B cell (primary cell): ENCODE results near the gene SMIM35.

Experiments
- EZH2 ChIP-seq: IDR thresholded peaks from 2 replicates; pipeline ENCODE4 v1.6.1; 2012; ENCODE audit warnings: borderline replicate concordance, low read depth, mild to moderate bottlenecking, moderate library complexity, low read length; ENCODE audit not compliant: insufficient read depth, poor library complexity, severe bottlenecking
- TF ChIP-seq, protein P1 (sequence below): fragments of 200-600 bp; IDR thresholded peaks from one replicate; pipeline ENCODE4 v1.8.0; 2022; ENCODE audit warnings: antibody characterized with exemption, mild to moderate bottlenecking

DNA sequence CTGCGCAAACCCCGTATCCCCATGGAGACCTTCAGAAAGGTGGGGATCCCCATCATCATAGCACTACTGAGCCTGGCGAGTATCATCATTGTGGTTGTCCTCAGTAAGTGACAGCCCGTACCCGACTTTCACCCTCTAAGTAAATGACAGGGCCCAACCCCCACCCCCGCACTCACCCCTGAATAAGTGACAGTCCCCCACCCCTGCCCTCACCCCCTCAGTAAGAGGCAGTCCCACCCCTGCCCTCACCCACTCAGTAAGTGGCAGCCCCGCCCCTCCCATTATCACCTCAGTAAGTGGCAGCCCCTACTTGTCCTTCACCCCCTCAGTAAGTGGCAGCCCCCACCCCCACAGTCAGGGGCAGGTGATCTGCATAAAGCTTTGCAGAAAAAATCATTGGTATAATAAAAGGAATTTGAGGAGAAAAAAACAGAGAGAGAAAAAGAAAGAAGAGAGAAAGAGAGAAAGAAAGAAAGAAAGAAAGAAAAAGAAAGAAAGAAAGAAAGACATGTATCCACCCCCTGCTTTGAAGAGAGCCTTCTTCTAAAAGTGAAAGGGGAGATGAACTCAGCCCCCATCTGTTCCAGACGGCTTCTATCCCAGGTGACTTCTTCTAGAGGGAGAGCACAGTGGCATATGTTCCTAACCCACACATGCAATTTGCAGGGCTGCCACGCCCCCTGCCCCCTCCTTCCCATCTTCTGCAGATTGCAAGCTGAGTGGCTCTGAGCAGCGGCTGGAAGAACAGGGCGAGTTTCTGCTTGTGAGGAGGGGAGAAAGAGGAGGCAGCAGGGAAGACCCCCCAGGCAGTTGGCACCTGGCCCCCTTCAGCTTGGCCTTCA lies 12.5 kb upstream of the SMIM35 start:
- TF ChIP-seq, protein P1, sequence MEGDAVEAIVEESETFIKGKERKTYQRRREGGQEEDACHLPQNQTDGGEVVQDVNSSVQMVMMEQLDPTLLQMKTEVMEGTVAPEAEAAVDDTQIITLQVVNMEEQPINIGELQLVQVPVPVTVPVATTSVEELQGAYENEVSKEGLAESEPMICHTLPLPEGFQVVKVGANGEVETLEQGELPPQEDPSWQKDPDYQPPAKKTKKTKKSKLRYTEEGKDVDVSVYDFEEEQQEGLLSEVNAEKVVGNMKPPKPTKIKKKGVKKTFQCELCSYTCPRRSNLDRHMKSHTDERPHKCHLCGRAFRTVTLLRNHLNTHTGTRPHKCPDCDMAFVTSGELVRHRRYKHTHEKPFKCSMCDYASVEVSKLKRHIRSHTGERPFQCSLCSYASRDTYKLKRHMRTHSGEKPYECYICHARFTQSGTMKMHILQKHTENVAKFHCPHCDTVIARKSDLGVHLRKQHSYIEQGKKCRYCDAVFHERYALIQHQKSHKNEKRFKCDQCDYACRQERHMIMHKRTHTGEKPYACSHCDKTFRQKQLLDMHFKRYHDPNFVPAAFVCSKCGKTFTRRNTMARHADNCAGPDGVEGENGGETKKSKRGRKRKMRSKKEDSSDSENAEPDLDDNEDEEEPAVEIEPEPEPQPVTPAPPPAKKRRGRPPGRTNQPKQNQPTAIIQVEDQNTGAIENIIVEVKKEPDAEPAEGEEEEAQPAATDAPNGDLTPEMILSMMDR, result no peak
- no peak for TF ChIP-seq EZH2
